AG08395 (cell line): ENCODE data around the gene ATP23.

Experiments used
- DNase-seq: peaks from one replicate; pipeline ENCODE4 v3.0.0; 2012; ENCODE audit warnings: mixed read lengths, low spot score

Gene ATP23

DNA sequence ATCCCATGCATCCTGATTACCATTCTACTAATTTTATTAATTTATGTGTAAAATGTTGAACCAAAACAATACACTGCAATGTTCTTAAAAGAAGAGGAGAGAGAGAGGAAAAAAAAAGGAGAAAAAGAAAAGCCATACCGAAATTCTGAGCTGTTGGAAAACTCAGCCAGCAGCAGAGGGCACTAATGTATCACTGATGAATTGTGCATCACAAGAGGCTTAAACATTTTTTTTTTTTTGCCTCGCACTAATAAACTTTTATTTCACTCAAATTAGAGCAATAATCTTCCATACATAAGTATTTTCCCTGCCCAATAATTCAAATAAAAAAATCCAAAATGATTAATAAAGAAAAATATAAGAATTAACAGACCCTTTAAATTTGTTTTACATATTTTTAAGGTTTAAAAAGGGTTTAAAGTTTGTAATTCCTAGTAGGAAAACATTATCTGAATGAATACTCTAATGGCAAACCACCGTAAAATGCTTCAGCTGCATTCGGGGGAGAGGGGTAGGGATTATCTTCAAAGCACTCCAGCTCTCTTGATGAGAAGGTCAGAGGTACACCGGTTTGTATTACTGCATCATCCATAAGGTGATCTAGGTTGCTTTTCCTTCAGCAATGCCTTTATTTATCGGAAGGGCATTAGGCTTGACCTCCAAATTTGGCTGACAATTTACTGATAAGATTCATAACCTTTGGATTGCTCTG lies 41.9 kb downstream of the ATP23 start:
- DNase-seq, result peak; percentile 30

DNA sequence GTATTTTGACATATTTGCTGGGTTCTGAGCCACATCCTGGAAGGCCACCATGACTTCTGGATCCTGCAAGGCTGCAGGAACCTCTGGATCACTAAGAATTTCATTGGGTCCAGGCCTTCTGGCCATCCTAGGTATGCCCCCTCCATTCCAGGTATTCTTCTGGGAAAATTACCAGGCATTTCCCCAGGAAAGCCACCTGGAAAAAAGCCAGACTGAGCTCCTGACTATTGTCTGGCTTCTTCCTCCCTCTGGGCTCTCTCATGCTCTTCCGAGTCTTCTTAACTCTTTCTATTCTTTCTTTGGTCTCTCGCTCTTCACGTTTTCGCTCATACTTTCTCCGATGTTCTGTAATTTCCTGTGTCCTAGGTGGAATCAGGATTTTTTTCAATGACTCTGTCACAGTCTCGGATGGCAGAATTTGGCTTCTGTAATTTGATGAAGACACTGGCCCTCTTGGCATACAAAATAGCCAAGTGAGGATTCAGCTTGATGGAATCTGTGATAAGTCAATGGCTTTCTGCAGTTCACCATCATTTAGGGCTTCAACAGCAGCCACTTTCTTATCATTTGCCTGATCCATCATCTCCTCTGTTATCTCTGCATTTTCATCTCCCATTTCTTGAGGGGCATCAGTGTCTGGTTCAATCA lies 42.6 kb downstream of the ATP23 start:
- no peak for DNase-seq

DNA sequence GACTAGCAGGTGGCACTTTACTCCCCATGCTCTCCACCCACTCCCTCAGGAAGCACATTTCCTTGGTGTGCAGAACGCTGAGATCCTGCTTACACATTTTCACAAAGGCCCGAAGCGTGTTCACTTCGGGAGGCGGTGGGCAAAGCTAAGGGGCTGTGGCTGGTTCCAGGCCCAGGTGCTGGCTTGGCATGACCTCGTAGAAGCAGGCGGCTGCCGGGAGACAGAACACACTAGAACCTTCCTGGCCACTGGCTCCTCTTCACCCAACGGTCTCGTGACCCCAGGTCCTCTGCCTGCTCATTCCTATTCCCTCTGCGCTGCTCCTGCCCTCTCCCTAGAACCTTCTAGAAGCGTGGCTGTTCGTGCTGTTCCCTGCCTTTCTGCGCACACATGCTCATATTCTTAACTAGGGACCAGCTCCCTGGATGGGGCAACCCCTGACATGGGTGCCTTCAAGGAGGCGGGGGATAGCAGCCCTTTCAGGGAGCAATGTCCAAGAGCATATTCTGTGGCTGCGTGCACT lies 43.3 kb downstream of the ATP23 start:
- DNase-seq, result no peak

DNA sequence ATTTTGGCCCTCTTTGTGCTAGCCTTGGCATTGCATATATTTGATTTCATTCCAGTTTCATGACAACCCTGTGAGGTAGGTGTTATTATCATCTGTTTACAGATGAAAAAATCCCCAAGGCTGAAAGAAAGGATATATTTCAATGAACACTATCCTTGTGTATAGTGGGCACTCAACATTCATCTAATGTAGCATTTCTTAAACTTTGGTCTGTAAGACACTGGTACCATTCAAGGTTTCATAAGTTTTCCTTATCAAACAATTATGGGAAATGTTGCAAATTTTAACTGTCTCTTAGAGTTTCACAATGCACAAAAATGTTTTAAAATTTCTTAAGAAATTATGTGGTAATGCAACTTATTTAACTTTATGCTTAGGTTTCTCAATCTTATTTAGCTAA lies 44.3 kb downstream of the ATP23 start:
- DNase-seq, result no peak

DNA sequence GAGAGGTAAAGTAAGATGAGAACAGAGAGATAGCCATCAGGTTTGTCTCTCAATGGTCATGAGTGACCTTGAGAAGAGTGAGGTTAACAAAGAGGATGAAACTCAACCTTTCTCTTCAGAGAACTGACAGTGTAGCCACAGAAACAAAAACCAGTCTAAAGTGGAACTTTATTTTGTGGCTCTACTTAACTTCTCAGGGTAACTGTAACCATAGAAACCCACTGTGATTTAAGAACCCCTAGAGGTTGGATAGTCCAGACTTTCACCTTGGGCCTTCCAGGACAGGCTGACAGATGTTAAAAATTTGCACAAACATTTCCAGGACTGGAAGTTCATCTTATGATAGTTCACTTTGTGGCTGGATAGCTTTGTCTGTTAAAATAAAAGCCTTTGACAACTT lies 48.5 kb downstream of the ATP23 start:
- no peak for DNase-seq

DNA sequence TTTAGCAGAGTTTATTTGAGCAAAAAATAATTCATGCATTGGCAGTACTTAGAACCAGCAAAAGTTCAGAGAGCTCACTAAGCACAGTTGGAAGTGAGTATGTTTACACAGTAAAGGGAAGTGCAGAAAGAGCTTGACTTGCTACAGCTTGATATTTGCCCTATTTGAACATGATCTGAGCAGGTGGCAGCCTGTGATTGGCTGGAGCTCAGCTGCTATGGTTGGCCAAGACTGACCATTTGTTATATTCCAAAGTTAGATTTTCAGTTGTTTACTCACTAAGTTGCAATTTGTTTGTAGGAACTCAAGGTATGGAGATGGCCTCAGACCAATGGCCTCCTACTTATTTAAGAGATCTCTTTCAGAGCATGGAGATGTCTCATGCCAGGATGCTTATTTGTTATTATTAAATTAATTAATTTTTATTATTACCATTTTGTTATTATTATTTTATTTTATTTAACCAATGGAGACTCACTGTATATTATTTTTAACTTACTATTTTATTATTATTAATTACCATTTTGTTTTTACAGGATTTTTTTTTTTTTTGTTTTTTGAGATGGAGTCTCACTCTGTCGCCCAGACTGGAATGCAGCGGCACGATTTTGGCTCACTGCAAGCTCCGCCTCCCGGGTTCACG lies 49.0 kb downstream of the ATP23 start:
- DNase-seq, result no peak

DNA sequence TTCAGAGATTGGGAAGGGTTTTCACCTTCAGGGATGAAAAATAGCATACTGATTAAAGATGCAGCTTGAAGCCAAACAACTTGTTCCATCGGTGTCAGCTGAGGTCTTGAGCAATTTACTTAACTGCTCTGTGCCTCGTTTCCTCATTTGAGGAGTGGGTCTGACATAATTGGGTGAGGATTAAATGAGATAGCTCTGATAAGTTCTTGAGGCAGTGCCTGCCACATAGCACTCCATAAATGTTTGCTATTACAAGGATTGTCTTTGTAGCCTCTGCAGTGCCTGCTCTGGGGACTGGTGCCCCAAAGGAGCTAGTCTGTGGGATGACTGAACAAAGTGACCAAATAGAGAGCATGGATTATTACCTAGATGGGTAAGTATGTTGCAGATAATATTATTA lies 50.6 kb downstream of the ATP23 start:
- DNase-seq, result no peak

DNA sequence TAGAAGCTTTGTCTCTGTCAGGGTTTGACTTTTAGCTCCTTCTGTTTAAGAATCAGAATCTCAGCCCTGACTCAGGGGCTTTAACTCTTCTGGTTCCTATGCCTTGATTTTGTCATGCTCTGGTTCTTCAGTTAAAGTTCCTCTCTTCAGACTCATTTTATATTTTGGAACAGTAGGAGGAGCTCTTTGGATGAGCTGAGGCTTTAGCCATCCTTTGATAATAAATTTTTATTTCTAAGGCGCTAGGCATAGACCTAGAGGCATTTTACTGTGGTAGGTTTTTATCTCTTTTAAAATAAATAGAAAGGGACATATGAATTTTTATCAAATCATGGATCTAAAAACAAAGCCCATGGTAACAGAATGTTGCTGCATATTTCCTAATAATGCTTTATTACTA lies 51.7 kb downstream of the ATP23 start:
- no peak for DNase-seq

DNA sequence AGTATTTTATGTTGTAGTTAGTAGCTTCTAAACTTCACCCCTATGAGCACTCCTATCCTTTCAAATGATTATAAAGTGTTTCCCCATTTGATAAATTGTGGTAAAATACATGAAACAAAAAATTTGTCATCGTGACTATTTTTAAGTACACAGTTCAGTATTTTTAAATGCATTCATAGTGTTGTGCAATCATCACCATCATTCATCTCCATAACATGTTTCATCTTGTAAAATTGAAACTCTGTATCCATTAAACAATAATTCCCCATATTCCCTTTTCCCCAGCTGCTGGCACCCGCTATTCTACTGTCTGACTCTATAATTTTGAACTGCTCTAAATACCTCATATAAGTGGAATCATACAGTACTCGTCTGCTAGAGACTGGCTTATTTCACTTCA lies 52.5 kb downstream of the ATP23 start:
- DNase-seq, result no peak

DNA sequence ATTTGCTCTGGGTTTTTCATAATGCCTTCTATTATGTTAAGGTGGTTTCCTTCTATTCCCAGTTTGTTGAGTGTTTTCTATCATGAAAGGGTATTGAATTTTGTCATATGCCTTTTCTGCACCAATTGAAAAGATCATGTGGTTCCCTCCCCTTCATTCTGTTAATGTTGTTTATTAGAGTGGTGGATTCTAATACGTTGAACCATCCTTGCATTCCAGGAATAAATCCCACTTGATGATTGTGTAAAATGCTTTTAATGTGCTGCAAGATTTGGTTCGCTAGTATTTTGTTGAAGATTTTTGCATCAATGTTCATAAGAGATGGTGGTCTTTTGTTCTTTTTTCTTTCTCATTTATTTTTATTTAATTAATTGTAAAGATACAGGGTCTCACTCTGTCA lies 55.2 kb downstream of the ATP23 start:
- no peak for DNase-seq

DNA sequence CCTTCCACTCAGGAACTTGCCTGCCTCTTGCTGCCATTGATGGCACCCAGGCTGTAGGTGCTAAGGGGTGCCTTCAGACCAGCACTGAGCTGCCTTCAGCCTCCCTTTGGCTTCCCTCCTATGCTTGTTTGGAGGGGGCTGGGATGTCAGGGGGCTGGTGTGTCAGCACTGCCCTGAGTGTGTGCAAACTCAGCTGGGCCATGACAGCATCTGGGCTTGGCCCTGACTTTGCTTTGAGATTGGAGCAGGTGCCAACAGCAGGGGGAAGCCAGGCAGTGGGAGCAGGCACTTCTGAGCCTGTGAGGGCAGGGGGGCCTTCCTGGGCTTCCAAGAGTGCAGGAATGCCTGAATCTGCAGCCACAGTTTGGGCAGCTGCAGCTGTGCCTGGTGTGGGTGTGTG lies 56.9 kb downstream of the ATP23 start:
- no peak for DNase-seq

DNA sequence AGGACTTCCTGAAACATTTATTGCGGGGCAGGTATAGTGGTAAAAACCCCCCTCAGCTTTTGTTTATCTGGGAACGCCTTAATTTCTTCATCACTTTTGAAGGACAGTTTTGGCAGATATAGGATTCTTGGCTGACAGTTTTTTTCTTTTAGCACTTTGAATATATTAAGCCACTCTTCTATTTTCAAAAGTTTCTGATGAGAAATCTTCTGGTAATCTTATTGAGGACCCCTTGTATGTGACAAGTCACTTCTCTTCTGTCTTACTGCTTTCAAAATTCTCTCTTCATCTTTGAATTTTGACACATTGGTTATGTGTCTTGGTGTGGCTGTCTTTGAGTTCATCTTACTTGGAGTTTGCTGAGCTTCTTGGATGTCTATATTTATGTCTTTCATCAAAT lies 59.1 kb downstream of the ATP23 start:
- DNase-seq, result no peak

DNA sequence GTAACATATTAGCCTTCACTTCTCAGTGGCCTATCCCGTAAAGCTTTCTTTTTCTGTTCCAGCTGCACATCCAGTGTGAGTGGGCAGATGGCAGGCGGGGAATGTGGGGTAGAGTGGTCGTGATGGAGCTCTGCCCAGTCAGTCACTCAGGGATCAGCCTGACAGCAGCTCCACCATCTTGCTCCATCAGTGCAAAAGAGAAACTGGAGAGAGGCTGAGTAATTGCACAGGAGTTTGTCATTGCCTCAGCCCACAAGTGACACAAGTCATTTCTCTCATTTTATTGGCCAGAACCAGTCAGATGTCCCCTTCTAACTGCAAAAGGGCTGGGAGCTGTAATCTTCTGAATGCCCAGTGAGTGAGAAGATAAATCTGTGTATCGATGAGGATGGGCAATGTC lies 66.5 kb downstream of the ATP23 start:
- DNase-seq, result no peak

DNA sequence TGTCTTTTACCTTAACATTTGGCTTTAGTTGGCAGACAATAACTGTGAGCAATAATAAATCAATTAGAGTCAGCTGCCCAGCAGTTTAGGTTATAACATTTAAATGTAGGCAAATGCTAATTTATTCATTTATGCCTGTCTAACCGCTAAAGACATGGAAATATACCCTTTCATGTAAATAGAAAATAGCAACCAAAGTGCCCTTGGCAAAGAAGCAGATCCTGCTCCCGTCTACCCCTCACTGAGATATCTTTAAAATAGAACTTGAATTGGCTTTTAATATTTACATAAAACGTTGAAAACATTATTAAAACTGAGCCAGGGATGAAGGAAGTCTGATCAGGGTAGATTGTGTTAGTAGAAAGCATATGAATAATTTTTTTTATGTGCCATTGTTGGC lies 67.3 kb downstream of the ATP23 start:
- DNase-seq, result no peak
